Left forelimb (tissue), 1 donor: Measurements from ENCODE around the gene CPN2.

Experiments used
- DNase-seq: peaks from one replicate; pipeline ENCODE4 v3.0.0-alpha.2; 2018; ENCODE audit warnings: low spot score

Gene CPN2

GRCh38 chr3:194293546-194294198 lies 57.5 kb downstream of the CPN2 start:
- no peak for DNase-seq

GRCh38 chr3:194292331-194292730 lies 58.8 kb downstream of the CPN2 start:
- no peak for DNase-seq
